HepG2 (cell line): ENCODE measurements around the gene HYAL2. TPM values are rescaled to one million over a fixed set of nuclear protein-coding genes. Genes with fewer than 3 reads are reported as not detected.
A peak's percentile ranks its signal among the peaks of the same experiment; 100 is the strongest.

Source experiments
- AGO1 ChIP-seq: fragments of 200-400 bp; formaldehyde crosslinking; IDR thresholded peaks from 2 replicates; pipeline ENCODE4 v1.6.1; 2017; ENCODE audit warnings: mild to moderate bottlenecking, low read depth, low read length, moderate library complexity; ENCODE audit not compliant: poor library complexity, severe bottlenecking
- CENPX ChIP-seq: sonication (generic); formaldehyde crosslinking; IDR thresholded peaks from 2 replicates; pipeline ENCODE4 v1.9.0; 2021; ENCODE audit warnings: mild to moderate bottlenecking, missing genetic modification reagents, moderate library complexity
- EHMT2 ChIP-seq: fragments of 200-600 bp; sonication (generic); IDR thresholded peaks from 2 replicates; pipeline ENCODE4 v1.7.0; 2017; ENCODE audit warnings: antibody characterized with exemption, low read depth, low read length, borderline replicate concordance
- FOSL2 ChIP-seq: sonication (generic); formaldehyde crosslinking; IDR thresholded peaks from 2 replicates; pipeline ENCODE4 v1.4.0; 2020; ENCODE audit warnings: missing genetic modification reagents
- FOXO1 ChIP-seq: sonication (generic); formaldehyde crosslinking; IDR thresholded peaks from 2 replicates; pipeline ENCODE4 v1.4.0; 2020; ENCODE audit warnings: missing genetic modification reagents
- GFI1 ChIP-seq: sonication (generic); formaldehyde crosslinking; IDR thresholded peaks from 2 replicates; pipeline ENCODE4 v1.5.0; 2020; ENCODE audit warnings: missing genetic modification reagents, mild to moderate bottlenecking, borderline replicate concordance
- HOXD1 ChIP-seq: sonication (generic); formaldehyde crosslinking; IDR thresholded peaks from 2 replicates; pipeline ENCODE4 v1.5.0; 2020; ENCODE audit warnings: missing genetic modification reagents
- MAF1 ChIP-seq: sonication (generic); formaldehyde crosslinking; IDR thresholded peaks from 2 replicates; pipeline ENCODE4 v1.5.0; 2020; ENCODE audit warnings: missing genetic modification reagents, borderline replicate concordance
- PHB2 ChIP-seq: fragments of 450-650 bp; IDR thresholded peaks from 2 replicates; pipeline ENCODE4 v1.6.1; 2018; ENCODE audit not compliant: partially characterized antibody
- RAD51 ChIP-seq: fragments of 450-650 bp; IDR thresholded peaks from 2 replicates; pipeline ENCODE4 v1.6.1; 2016; ENCODE audit warnings: borderline replicate concordance
- SNAPC2 ChIP-seq: sonication (generic); formaldehyde crosslinking; IDR thresholded peaks from 2 replicates; pipeline ENCODE4 v1.8.1; 2022; ENCODE audit warnings: mild to moderate bottlenecking, missing genetic modification reagents
- TBL1XR1 ChIP-seq: fragments of 150-350 bp; IDR thresholded peaks from 2 replicates; pipeline ENCODE4 v1.6.1; 2014; ENCODE audit warnings: borderline replicate concordance, low read length; ENCODE audit not compliant: partially characterized antibody
- ZBTB7A ChIP-seq: sonication (generic); formaldehyde crosslinking; IDR thresholded peaks from 2 replicates; pipeline ENCODE4 v1.8.0; 2022; ENCODE audit warnings: mild to moderate bottlenecking, missing genetic modification reagents
- ZBTB7B ChIP-seq: sonication (generic); formaldehyde crosslinking; IDR thresholded peaks from 2 replicates; pipeline ENCODE4 v1.4.0; 2020; ENCODE audit warnings: missing genetic modification reagents
- ZFP36L1 ChIP-seq: sonication (generic); formaldehyde crosslinking; IDR thresholded peaks from 2 replicates; pipeline ENCODE4 v1.8.0; 2022; ENCODE audit warnings: mild to moderate bottlenecking, missing genetic modification reagents, moderate library complexity
- ZNF343 ChIP-seq: sonication (generic); formaldehyde crosslinking; IDR thresholded peaks from 2 replicates; pipeline ENCODE4 v1.4.0; 2020; ENCODE audit warnings: mild to moderate bottlenecking, missing genetic modification reagents
- ZNF44 ChIP-seq: sonication (generic); formaldehyde crosslinking; IDR thresholded peaks from 2 replicates; pipeline ENCODE4 v1.5.1; 2020; ENCODE audit warnings: mild to moderate bottlenecking, missing genetic modification reagents
- ZNF441 ChIP-seq: sonication (generic); formaldehyde crosslinking; IDR thresholded peaks from 2 replicates; pipeline ENCODE4 v1.7.0; 2021; ENCODE audit warnings: missing genetic modification reagents, borderline replicate concordance
- ZNF720 ChIP-seq: sonication (generic); formaldehyde crosslinking; IDR thresholded peaks from 2 replicates; pipeline ENCODE4 v1.4.0; 2020; ENCODE audit warnings: missing genetic modification reagents
- ZNF841 ChIP-seq: sonication (generic); formaldehyde crosslinking; IDR thresholded peaks from 2 replicates; pipeline ENCODE4 v1.8.1; 2023; ENCODE audit warnings: missing genetic modification reagents, borderline replicate concordance
- polyA plus RNA-seq, 8 experiments: library from polyadenylated mRNA; depleted of rRNA in 3 of 8; stranded (reverse) in 7 of 8; unstranded in 1 of 8; fragments of >200 nt; fragmentation: Illumina TruSeq in 4 of 8; extraction: Trizol in 4 of 8; gene quantifications; 2 replicates each; pipeline versions ENCODE4 v1.2.1 to v1.2.3, GENCODE V29; 2011 to 2016; ENCODE audit warnings: low read depth in 4 of 8, missing spikeins in 1 of 8, mixed read lengths in 1 of 8; ENCODE audit not compliant: insufficient read depth in 1 of 8
- total RNA-seq, 5 experiments: library from RNA; depleted of rRNA; stranded (reverse); fragments of >200 nt; fragmentation: Illumina TruSeq; extraction: Trizol; gene quantifications; 2 replicates each; pipeline ENCODE4 v1.2.3, GENCODE V29; 2016; ENCODE audit warnings: low read depth in 1 of 5
- TF ChIP-seq, protein P1 (sequence below): sonication (generic); formaldehyde crosslinking; IDR thresholded peaks from 2 replicates; pipeline ENCODE4 v1.4.0; 2020; ENCODE audit warnings: missing genetic modification reagents
- TF ChIP-seq, protein P2 (sequence below): IDR thresholded peaks from 2 replicates; pipeline ENCODE4 v1.6.1; 2016; ENCODE audit warnings: control low read depth
- TF ChIP-seq, protein P3 (sequence below): sonication (generic); formaldehyde crosslinking; IDR thresholded peaks from 2 replicates; pipeline ENCODE4 v1.4.0; 2020; ENCODE audit warnings: mild to moderate bottlenecking, missing genetic modification reagents, borderline replicate concordance
- TF ChIP-seq, protein P4 (sequence below): sonication (generic); formaldehyde crosslinking; IDR thresholded peaks from 2 replicates; pipeline ENCODE4 v1.5.1; 2020; ENCODE audit warnings: mild to moderate bottlenecking, missing genetic modification reagents, borderline replicate concordance

HYAL2 gene
- total and polyA plus RNA-seq, 2 of the 13 experiments (the other 11 are each of a cell fraction or from before 2014, with no cell fraction given): 76.2 to 102 TPM

GRCh38 chr3:50298836-50299637 lies 23.5 kb downstream of the HYAL2 start, which contains the start of the genes HYAL3 and NAA80 (continued):
- TF ChIP-seq ZNF720 (CRISPR knock-in tag) (no peak), ZNF441 (CRISPR knock-in tag) (peak; percentile 14), RAD51 (no peak), CENPX (CRISPR knock-in tag) (no peak), ZBTB7B (CRISPR knock-in tag) (peak; percentile 35; the same call in 1 of the 2 replicates), GFI1 (CRISPR knock-in tag) (peak; percentile 67; the same call in 1 of the 2 replicates), MAF1 (no peak; the same call in 1 of the 2 replicates), PHB2 (no peak), TBL1XR1 (no peak), ZNF841 (no peak), FOXO1 (CRISPR knock-in tag) (0 out of 2 replicates have a peak, but pooled peaks have one; percentile 38), ZNF44 (CRISPR knock-in tag) (peak; percentile 54; the same call in 1 of the 2 replicates), EHMT2 (no peak), HOXD1 (CRISPR knock-in tag) (peak; percentile 84), ZNF343 (CRISPR knock-in tag) (peak; percentile 52; the same call in 1 of the 2 replicates), ZBTB7A (peak; percentile 61; the same call in 1 of the 2 replicates), FOSL2 (CRISPR knock-in tag) (no peak), ZFP36L1 (peak; percentile 68; the same call in 1 of the 2 replicates), AGO1 (peak; percentile 100), SNAPC2 (CRISPR knock-in tag) (no peak)
- TF ChIP-seq, protein P1, sequence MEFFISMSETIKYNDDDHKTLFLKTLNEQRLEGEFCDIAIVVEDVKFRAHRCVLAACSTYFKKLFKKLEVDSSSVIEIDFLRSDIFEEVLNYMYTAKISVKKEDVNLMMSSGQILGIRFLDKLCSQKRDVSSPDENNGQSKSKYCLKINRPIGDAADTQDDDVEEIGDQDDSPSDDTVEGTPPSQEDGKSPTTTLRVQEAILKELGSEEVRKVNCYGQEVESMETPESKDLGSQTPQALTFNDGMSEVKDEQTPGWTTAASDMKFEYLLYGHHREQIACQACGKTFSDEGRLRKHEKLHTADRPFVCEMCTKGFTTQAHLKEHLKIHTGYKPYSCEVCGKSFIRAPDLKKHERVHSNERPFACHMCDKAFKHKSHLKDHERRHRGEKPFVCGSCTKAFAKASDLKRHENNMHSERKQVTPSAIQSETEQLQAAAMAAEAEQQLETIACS (CRISPR knock-in tag): peak; percentile 63; the same call in 1 of the 2 replicates
- TF ChIP-seq, protein P2, sequence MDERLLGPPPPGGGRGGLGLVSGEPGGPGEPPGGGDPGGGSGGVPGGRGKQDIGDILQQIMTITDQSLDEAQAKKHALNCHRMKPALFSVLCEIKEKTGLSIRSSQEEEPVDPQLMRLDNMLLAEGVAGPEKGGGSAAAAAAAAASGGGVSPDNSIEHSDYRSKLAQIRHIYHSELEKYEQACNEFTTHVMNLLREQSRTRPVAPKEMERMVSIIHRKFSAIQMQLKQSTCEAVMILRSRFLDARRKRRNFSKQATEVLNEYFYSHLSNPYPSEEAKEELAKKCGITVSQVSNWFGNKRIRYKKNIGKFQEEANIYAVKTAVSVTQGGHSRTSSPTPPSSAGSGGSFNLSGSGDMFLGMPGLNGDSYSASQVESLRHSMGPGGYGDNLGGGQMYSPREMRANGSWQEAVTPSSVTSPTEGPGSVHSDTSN (CRISPR knock-in tag): no peak
- TF ChIP-seq, protein P3, sequence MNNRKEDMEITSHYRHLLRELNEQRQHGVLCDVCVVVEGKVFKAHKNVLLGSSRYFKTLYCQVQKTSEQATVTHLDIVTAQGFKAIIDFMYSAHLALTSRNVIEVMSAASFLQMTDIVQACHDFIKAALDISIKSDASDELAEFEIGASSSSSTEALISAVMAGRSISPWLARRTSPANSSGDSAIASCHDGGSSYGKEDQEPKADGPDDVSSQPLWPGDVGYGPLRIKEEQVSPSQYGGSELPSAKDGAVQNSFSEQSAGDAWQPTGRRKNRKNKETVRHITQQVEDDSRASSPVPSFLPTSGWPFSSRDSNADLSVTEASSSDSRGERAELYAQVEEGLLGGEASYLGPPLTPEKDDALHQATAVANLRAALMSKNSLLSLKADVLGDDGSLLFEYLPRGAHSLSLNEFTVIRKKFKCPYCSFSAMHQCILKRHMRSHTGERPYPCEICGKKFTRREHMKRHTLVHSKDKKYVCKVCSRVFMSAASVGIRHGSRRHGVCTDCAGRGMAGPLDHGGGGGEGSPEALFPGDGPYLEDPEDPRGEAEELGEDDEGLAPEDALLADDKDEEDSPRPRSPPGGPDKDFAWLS: no peak
- TF ChIP-seq, protein P4, sequence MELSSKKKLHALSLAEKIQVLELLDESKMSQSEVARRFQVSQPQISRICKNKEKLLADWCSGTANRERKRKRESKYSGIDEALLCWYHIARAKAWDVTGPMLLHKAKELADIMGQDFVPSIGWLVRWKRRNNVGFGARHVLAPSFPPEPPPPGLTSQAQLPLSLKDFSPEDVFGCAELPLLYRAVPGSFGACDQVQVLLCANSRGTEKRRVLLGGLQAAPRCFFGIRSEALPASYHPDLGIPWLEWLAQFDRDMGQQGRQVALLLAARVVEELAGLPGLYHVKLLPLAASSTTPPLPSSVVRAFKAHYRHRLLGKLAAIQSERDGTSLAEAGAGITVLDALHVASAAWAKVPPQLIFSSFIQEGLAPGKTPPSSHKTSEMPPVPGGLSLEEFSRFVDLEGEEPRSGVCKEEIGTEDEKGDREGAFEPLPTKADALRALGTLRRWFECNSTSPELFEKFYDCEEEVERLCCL (CRISPR knock-in tag): no peak
